ENCODE results near the gene ITM2B. TPM values are rescaled to one million over a fixed set of nuclear protein-coding genes. Genes with fewer than 3 reads are reported as not detected.

Gene ITM2B
- polyA plus RNA-seq, 1 donor (not counting 4 experiments of a cell fraction or from before 2014, with no cell fraction given): 401 TPM

GRCh38 chr13:48299591-48299990 is 66.6 kb downstream of the ITM2B start:
- Histone ChIP-seq H3K4me3 (ENCODE audit: control insufficient read depth in 2 of 3, extremely low read depth in 1 of 3, insufficient read depth in 2 of 3, low read depth in 1 of 3, low read length in 3 of 3) (no peak overlapping the region), H3K79me2 (ENCODE audit: control insufficient read depth, insufficient read depth, low read length) (peaks cover 8% of the 10 kb centered on the region), H3K9me1 (ENCODE audit: control insufficient read depth, extremely low read depth, insufficient read depth, low read length) (no peaks in the 10 kb centered on the region), H2AFZ (ENCODE audit: control insufficient read depth, low read length) (no peak overlapping the region), H3K9me3 (ENCODE audit: control insufficient read depth, low read depth, low read length) (no peaks in the 10 kb centered on the region), H3K4me1 (ENCODE audit: control insufficient read depth, extremely low read depth, insufficient read depth, low read length) (peaks cover 9% of the 10 kb centered on the region), H3K9ac (ENCODE audit: control insufficient read depth, extremely low read depth, insufficient read depth, low read length) (no peak overlapping the region), H3K27me3 (ENCODE audit: control insufficient read depth, extremely low read depth, insufficient read depth, low read length) (no peaks in the 10 kb centered on the region), H3K36me3 (ENCODE audit: control insufficient read depth in 2 of 2, extremely low read depth in 1 of 2, insufficient read depth in 2 of 2, low read length in 2 of 2) (no peaks in the 10 kb centered on the region), H3K27ac (ENCODE audit: control insufficient read depth, insufficient read depth, low read length) (no peak overlapping the region), H4K20me1 (ENCODE audit: control insufficient read depth, extremely low read depth, insufficient read depth, low read length) (no peaks in the 10 kb centered on the region), H3K4me2 (ENCODE audit: control insufficient read depth, extremely low read depth, insufficient read depth, low read depth, low read length) (no peak overlapping the region)
- FAIRE-seq (no peak), DNase-seq (ENCODE audit: low read depth, low spot score) (no peak)
- dilution Hi-C loops (cut with MboI; ENCODE audit: extremely low pct_ligation_motif_present, low sequenced_read_pairs): no loop called here
- no peak for TF ChIP-seq CTCF (optimal IDR thresholded peaks at IDR 0.05 in 1 of 3, IDR thresholded peaks at IDR 0.05 in 1 of 3, conservative IDR thresholded peaks at IDR 0.05 in 1 of 3; ENCODE audit: extremely low read depth in 1 of 3, insufficient read depth in 2 of 3, low read length in 3 of 3)
- TF ChIP-seq EZH2 (IDR thresholded peaks at IDR 0.05; ENCODE audit: low read length): no peak

- H3K4me3 ChIP-seq (ENCODE audit: control insufficient read depth in 2 of 3, extremely low read depth in 1 of 3, insufficient read depth in 2 of 3, low read depth in 1 of 3, low read length in 3 of 3): peak overlapping the region; percentile 82 to 86 (median 85)
- dilution Hi-C loops (cut with MboI; ENCODE audit: extremely low pct_ligation_motif_present, low sequenced_read_pairs): no loop called here
- no peaks in the 10 kb centered on the region for H4K20me1 ChIP-seq (ENCODE audit: control insufficient read depth, extremely low read depth, insufficient read depth, low read length)
- no peaks in the 10 kb centered on the region for H3K27me3 ChIP-seq (ENCODE audit: control insufficient read depth, extremely low read depth, insufficient read depth, low read length)
- no peaks in the 10 kb centered on the region for H3K9me3 ChIP-seq (ENCODE audit: control insufficient read depth, low read depth, low read length)
- H3K36me3 ChIP-seq (ENCODE audit: control insufficient read depth in 2 of 2, extremely low read depth in 1 of 2, insufficient read depth in 2 of 2, low read length in 2 of 2): no peaks in the 10 kb centered on the region
- FAIRE-seq (no peak), DNase-seq (ENCODE audit: low read depth, low spot score) (no peak)
- H3K79me2 ChIP-seq (ENCODE audit: control insufficient read depth, insufficient read depth, low read length): peaks cover 30% of the 10 kb centered on the region
- H2AFZ ChIP-seq (ENCODE audit: control insufficient read depth, low read length): peak overlapping the region; percentile 95
- peaks cover 22% of the 10 kb centered on the region for H3K4me1 ChIP-seq (ENCODE audit: control insufficient read depth, extremely low read depth, insufficient read depth, low read length)
- TF ChIP-seq CTCF (optimal IDR thresholded peaks at IDR 0.05 in 1 of 3, IDR thresholded peaks at IDR 0.05 in 1 of 3, conservative IDR thresholded peaks at IDR 0.05 in 1 of 3; ENCODE audit: extremely low read depth in 1 of 3, insufficient read depth in 2 of 3, low read length in 3 of 3) (no peak), EZH2 (IDR thresholded peaks at IDR 0.05; ENCODE audit: low read length) (no peak)
- peak overlapping the region; percentile 95 for H3K9ac ChIP-seq (ENCODE audit: control insufficient read depth, extremely low read depth, insufficient read depth, low read length)
- H3K4me2 ChIP-seq (ENCODE audit: control insufficient read depth, extremely low read depth, insufficient read depth, low read depth, low read length): peak overlapping the region; percentile 99
- peak overlapping the region; percentile 96 for H3K27ac ChIP-seq (ENCODE audit: control insufficient read depth, insufficient read depth, low read length)
- H3K9me1 ChIP-seq (ENCODE audit: control insufficient read depth, extremely low read depth, insufficient read depth, low read length): no peaks in the 10 kb centered on the region
Observed at GRCh38 chr13:48302871-48303358, 69.9 kb downstream of the ITM2B start.
